Activated naive CD4-positive, alpha-beta T cell treated with anti-CD3 and anti-CD28 coated beads for 36 hours (primary cell): ENCODE data around the gene FBXO3. TPM values are rescaled to one million over a fixed set of nuclear protein-coding genes. Genes with fewer than 3 reads are reported as not detected.
A peak's percentile ranks its signal among the peaks of the same experiment; 100 is the strongest.

ENCODE experiments used
- CTCF ChIA-PET: fragments of 350-600 bp; sonication (Branson Sonifier 250); formaldehyde crosslinking; loops from one replicate; lab custom pipeline; 2021; ENCODE audit warnings: antibody characterized with exemption; lab: Charles Lee
- DNase-seq: peaks from one replicate; pipeline ENCODE4 v3.0.0-alpha.2; 2020
- H3K27ac Mint-ChIP-seq: one replicate; pipeline ENCODE4 v1.8.0; 2021; ENCODE audit warnings: mild to moderate bottlenecking, mixed read lengths
- H3K27me3 Mint-ChIP-seq: one replicate; pipeline ENCODE4 v1.8.0; 2021; ENCODE audit warnings: low read depth, mixed read lengths
- H3K36me3 Mint-ChIP-seq: one replicate; pipeline ENCODE4 v1.8.0; 2021; ENCODE audit warnings: low read depth, mixed read lengths
- H3K4me1 Mint-ChIP-seq: one replicate; pipeline ENCODE4 v1.8.0; 2021; ENCODE audit warnings: low read depth, mixed read lengths
- H3K4me3 Mint-ChIP-seq: one replicate; pipeline ENCODE4 v1.8.0; 2021; ENCODE audit warnings: mild to moderate bottlenecking, moderate library complexity, mixed read lengths
- H3K9me3 Mint-ChIP-seq: one replicate; pipeline ENCODE4 v1.8.0; 2021; ENCODE audit warnings: mixed read lengths
- intact Hi-C: fragments of 100-400 bp; cut with micrococcal nuclease; formaldehyde crosslinking; loops from one replicate; pipeline ENCODE4 v1.15.1; 2023
- total RNA-seq, 2 experiments: library from RNA; stranded (reverse); gene quantifications; one replicate each; pipeline ENCODE4 v1.2.3, GENCODE V29; 2021

FBXO3 gene
- total RNA-seq, 2 experiments from 2014 or later = 12.2 to 12.9 TPM

- Mint-ChIP-seq H3K27me3 (peaks cover 8% of the 10 kb centered on the region), H3K4me1 (peaks cover 7% of the 10 kb centered on the region), H3K36me3 (no peaks in the 10 kb centered on the region), H3K27ac (peak overlapping the region; percentile 43), H3K9me3 (no peaks in the 10 kb centered on the region), H3K4me3 (peak overlapping the region; percentile 85)
- CTCF ChIA-PET = interaction anchor here (0.6 to 0.9 kb wide), 2 partner anchors 7 to 287 kb away, joined by 3 to 5 read pairs; no protein-coding TSS in a partner anchor
- DNase-seq = no peak
- intact Hi-C loops = loop anchor here (1.0 to 10.0 kb wide), 6 partner anchors 37 to 1117 kb away; partner anchors contain the start of genes CAPRIN1, CD59, EIF3M and FBXO3
These were observed 74.7 kb downstream of the FBXO3 start for GRCh38 chr11:33699515-33700062.

GRCh38 chr11:33698921-33699320, 75.4 kb downstream of the FBXO3 start:
- Mint-ChIP-seq H3K4me3 (no peak overlapping the region), H3K27ac (no peak overlapping the region), H3K27me3 (peaks cover 8% of the 10 kb centered on the region), H3K36me3 (no peaks in the 10 kb centered on the region), H3K4me1 (peaks cover 7% of the 10 kb centered on the region), H3K9me3 (no peaks in the 10 kb centered on the region)
- intact Hi-C loops = no loop called here
- no peak for DNase-seq
- CTCF ChIA-PET = no interaction called here

GRCh38 chr11:33697997-33698396, 76.3 kb downstream of the FBXO3 start:
- Mint-ChIP-seq H3K4me3 (no peak overlapping the region), H3K9me3 (no peaks in the 10 kb centered on the region), H3K27me3 (peaks cover 11% of the 10 kb centered on the region), H3K27ac (no peak overlapping the region), H3K36me3 (no peaks in the 10 kb centered on the region), H3K4me1 (peaks cover 7% of the 10 kb centered on the region)
- CTCF ChIA-PET = no interaction called here
- DNase-seq = no peak
- intact Hi-C loops = no loop called here

- peaks cover 7% of the 10 kb centered on the region for H3K4me1 Mint-ChIP-seq
- no peak overlapping the region for H3K4me3 Mint-ChIP-seq
- CTCF ChIA-PET = no interaction called here
- no peak overlapping the region for H3K27ac Mint-ChIP-seq
- no peaks in the 10 kb centered on the region for H3K36me3 Mint-ChIP-seq
- H3K27me3 Mint-ChIP-seq = peaks cover 11% of the 10 kb centered on the region
- intact Hi-C loops = no loop called here
- no peak for DNase-seq
- no peaks in the 10 kb centered on the region for H3K9me3 Mint-ChIP-seq
These were observed 77.2 kb downstream of the FBXO3 start for GRCh38 chr11:33696931-33697638.

GRCh38 chr11:33696411-33696810, 77.9 kb downstream of the FBXO3 start:
- CTCF ChIA-PET = no interaction called here
- H3K9me3 Mint-ChIP-seq = no peaks in the 10 kb centered on the region

GRCh38 chr11:33695051-33695566, 79.2 kb downstream of the FBXO3 start:
- Mint-ChIP-seq H3K27ac (no peak overlapping the region), H3K36me3 (no peaks in the 10 kb centered on the region), H3K4me3 (no peak overlapping the region), H3K27me3 (peaks cover 11% of the 10 kb centered on the region), H3K4me1 (peaks cover 3% of the 10 kb centered on the region), H3K9me3 (no peaks in the 10 kb centered on the region)
- CTCF ChIA-PET = no interaction called here
- DNase-seq = no peak
- intact Hi-C loops = no loop called here

More at GRCh38 chr11:33696411-33696810, 77.9 kb downstream of the FBXO3 start:
- Mint-ChIP-seq H3K36me3 (no peaks in the 10 kb centered on the region), H3K27ac (no peak overlapping the region), H3K27me3 (peaks cover 11% of the 10 kb centered on the region), H3K4me3 (no peak overlapping the region), H3K4me1 (peaks cover 7% of the 10 kb centered on the region)
- intact Hi-C loops = no loop called here
- DNase-seq = no peak

GRCh38 chr11:33694346-33695050, 79.8 kb downstream of the FBXO3 start:
- no peaks in the 10 kb centered on the region for H3K36me3 Mint-ChIP-seq
- no peak for DNase-seq
- CTCF ChIA-PET = interaction anchor here (1.1 kb wide), 1 partner anchor 9 kb away, joined by 6 read pairs; no protein-coding TSS in a partner anchor
- H3K27ac Mint-ChIP-seq = no peak overlapping the region
- H3K4me3 Mint-ChIP-seq = no peak overlapping the region
- intact Hi-C loops = loop anchor here (5.0 kb wide), 1 partner anchor 72 kb away; no protein-coding TSS in a partner anchor
- H3K9me3 Mint-ChIP-seq = no peaks in the 10 kb centered on the region
- peaks cover 7% of the 10 kb centered on the region for H3K27me3 Mint-ChIP-seq
- H3K4me1 Mint-ChIP-seq = peaks cover 3% of the 10 kb centered on the region

GRCh38 chr11:33692541-33692940, 81.8 kb downstream of the FBXO3 start:
- CTCF ChIA-PET = interaction anchor here (0.8 to 1.0 kb wide), 2 partner anchors 8 to 146 kb away, joined by 3 read pairs; no protein-coding TSS in a partner anchor
- no peak for DNase-seq
- intact Hi-C loops = loop anchor here (5.0 kb wide), 1 partner anchor 70 kb away; no protein-coding TSS in a partner anchor
- H3K4me1 Mint-ChIP-seq = peaks cover 3% of the 10 kb centered on the region
- H3K27me3 Mint-ChIP-seq = peaks cover 7% of the 10 kb centered on the region
- H3K27ac Mint-ChIP-seq = no peak overlapping the region
- no peaks in the 10 kb centered on the region for H3K9me3 Mint-ChIP-seq
- H3K36me3 Mint-ChIP-seq = no peaks in the 10 kb centered on the region
- no peak overlapping the region for H3K4me3 Mint-ChIP-seq

GRCh38 chr11:33692013-33692504, 82.3 kb downstream of the FBXO3 start:
- no peaks in the 10 kb centered on the region for H3K36me3 Mint-ChIP-seq
- H3K9me3 Mint-ChIP-seq = no peaks in the 10 kb centered on the region
- peaks cover 3% of the 10 kb centered on the region for H3K4me1 Mint-ChIP-seq
- no peak for DNase-seq
- H3K4me3 Mint-ChIP-seq = no peak overlapping the region
- intact Hi-C loops = loop anchor here (5.0 kb wide), 1 partner anchor 70 kb away; no protein-coding TSS in a partner anchor
- H3K27ac Mint-ChIP-seq = no peak overlapping the region
- CTCF ChIA-PET = interaction anchor here (0.6 to 1.0 kb wide), 3 partner anchors 8 to 145 kb away, joined by 3 read pairs; no protein-coding TSS in a partner anchor
- H3K27me3 Mint-ChIP-seq = peaks cover 7% of the 10 kb centered on the region

- no peak for DNase-seq
- CTCF ChIA-PET = interaction anchor here (0.6 to 1.0 kb wide), 2 partner anchors 116 to 144 kb away, joined by 3 read pairs; no protein-coding TSS in a partner anchor
- peaks cover 3% of the 10 kb centered on the region for H3K4me1 Mint-ChIP-seq
These were observed 83.1 kb downstream of the FBXO3 start for GRCh38 chr11:33691066-33691864.

More at GRCh38 chr11:33691066-33691864, 83.1 kb downstream of the FBXO3 start:
- H3K27me3 Mint-ChIP-seq = peaks cover 6% of the 10 kb centered on the region
- no peaks in the 10 kb centered on the region for H3K36me3 Mint-ChIP-seq
- H3K4me3 Mint-ChIP-seq = no peak overlapping the region
- peak overlapping the region; percentile 15 for H3K27ac Mint-ChIP-seq
- intact Hi-C loops = loop anchor here (2.0 to 5.0 kb wide), 2 partner anchors 69 to 680 kb away; no protein-coding TSS in a partner anchor
- no peaks in the 10 kb centered on the region for H3K9me3 Mint-ChIP-seq
